KMS-11 (cell line): Measurements from ENCODE around the gene SLC39A8.

Experiments
- H2AFZ ChIP-seq: fragments of 200-600 bp; sonication (generic); 2 replicates; pipeline ENCODE4 v1.6.1; 2016; ENCODE audit warnings: antibody characterized with exemption, mixed run types, low read depth
- H3K27ac ChIP-seq: fragments of 200-600 bp; sonication (generic); 2 replicates; pipeline ENCODE4 v1.6.1; 2016; ENCODE audit warnings: mild to moderate bottlenecking, mixed run types
- H3K27me3 ChIP-seq: fragments of 200-600 bp; sonication (generic); 2 replicates; pipeline ENCODE4 v1.6.1; 2017; ENCODE audit warnings: mild to moderate bottlenecking, low read depth, mixed run types, moderate library complexity; ENCODE audit not compliant: insufficient read depth
- H3K36me3 ChIP-seq: fragments of 200-600 bp; sonication (generic); 2 replicates; pipeline ENCODE4 v1.6.1; 2017; ENCODE audit warnings: mild to moderate bottlenecking, mixed run types; ENCODE audit not compliant: insufficient read depth
- H3K4me1 ChIP-seq: fragments of 200-600 bp; sonication (generic); 2 replicates; pipeline ENCODE4 v1.6.1; 2016; ENCODE audit warnings: mild to moderate bottlenecking, low read depth, mixed run types; ENCODE audit not compliant: poor library complexity, severe bottlenecking
- H3K4me2 ChIP-seq: fragments of 200-600 bp; sonication (generic); 2 replicates; pipeline ENCODE4 v1.7.0; 2016; ENCODE audit warnings: mild to moderate bottlenecking, mixed run types
- H3K4me3 ChIP-seq: fragments of 200-600 bp; sonication (generic); IDR thresholded peaks from 2 replicates; pipeline ENCODE4 v1.6.1; 2017; ENCODE audit warnings: low read depth, low read length, mixed read lengths; ENCODE audit not compliant: insufficient read depth
- H3K79me2 ChIP-seq: fragments of 200-600 bp; sonication (generic); 2 replicates; pipeline ENCODE4 v1.6.1; 2016; ENCODE audit warnings: low read depth, mixed run types; ENCODE audit not compliant: insufficient read depth
- H3K9ac ChIP-seq: fragments of 200-600 bp; sonication (generic); 2 replicates; pipeline ENCODE4 v1.6.1; 2016; ENCODE audit warnings: mild to moderate bottlenecking, mixed run types
- H4K20me1 ChIP-seq: fragments of 200-600 bp; sonication (generic); 2 replicates; pipeline ENCODE4 v1.6.1; 2016; ENCODE audit warnings: mild to moderate bottlenecking, mixed run types; ENCODE audit not compliant: insufficient read depth
- TF ChIP-seq, protein P1 (sequence below): fragments of 200-600 bp; sonication (generic); conservative IDR thresholded peaks from 2 replicates; pipeline ENCODE4 v1.6.1; 2017; ENCODE audit warnings: low read depth, mild to moderate bottlenecking, antibody characterized with exemption, low read length, moderate library complexity, mixed read lengths

SLC39A8 gene

DNA sequence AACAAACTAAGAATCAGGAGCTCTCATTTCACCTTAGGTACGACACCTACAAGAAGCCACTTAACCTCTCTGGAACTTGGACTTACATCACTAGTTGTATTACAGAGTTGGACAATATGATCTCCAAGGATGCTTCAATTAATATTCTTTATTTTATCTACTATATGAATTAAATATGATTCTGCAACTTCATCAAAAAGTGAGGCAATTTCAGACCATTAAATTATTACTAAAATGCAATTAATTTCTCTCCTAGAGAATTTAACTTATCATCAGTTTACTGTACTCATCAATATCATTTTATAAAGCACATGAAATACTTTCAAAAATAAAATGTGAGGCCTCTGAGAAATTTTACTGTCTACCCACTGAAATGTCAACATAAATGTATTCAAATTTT lies 33.9 kb downstream of the SLC39A8 start:
- H3K36me3 ChIP-seq, result no peaks in the 10 kb centered on the region
- no peak overlapping the region for H3K27ac ChIP-seq
- H3K4me3 ChIP-seq, result no peak overlapping the region
- no peak overlapping the region for H3K9ac ChIP-seq
- TF ChIP-seq, protein P1, sequence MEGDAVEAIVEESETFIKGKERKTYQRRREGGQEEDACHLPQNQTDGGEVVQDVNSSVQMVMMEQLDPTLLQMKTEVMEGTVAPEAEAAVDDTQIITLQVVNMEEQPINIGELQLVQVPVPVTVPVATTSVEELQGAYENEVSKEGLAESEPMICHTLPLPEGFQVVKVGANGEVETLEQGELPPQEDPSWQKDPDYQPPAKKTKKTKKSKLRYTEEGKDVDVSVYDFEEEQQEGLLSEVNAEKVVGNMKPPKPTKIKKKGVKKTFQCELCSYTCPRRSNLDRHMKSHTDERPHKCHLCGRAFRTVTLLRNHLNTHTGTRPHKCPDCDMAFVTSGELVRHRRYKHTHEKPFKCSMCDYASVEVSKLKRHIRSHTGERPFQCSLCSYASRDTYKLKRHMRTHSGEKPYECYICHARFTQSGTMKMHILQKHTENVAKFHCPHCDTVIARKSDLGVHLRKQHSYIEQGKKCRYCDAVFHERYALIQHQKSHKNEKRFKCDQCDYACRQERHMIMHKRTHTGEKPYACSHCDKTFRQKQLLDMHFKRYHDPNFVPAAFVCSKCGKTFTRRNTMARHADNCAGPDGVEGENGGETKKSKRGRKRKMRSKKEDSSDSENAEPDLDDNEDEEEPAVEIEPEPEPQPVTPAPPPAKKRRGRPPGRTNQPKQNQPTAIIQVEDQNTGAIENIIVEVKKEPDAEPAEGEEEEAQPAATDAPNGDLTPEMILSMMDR, result no peak
- no peak overlapping the region for H3K4me2 ChIP-seq
- H3K79me2 ChIP-seq, result no peaks in the 10 kb centered on the region
- no peaks in the 10 kb centered on the region for H4K20me1 ChIP-seq
- H3K4me1 ChIP-seq, result peaks cover 11% of the 10 kb centered on the region
- no peaks in the 10 kb centered on the region for H3K27me3 ChIP-seq
- no peak overlapping the region for H2AFZ ChIP-seq

DNA sequence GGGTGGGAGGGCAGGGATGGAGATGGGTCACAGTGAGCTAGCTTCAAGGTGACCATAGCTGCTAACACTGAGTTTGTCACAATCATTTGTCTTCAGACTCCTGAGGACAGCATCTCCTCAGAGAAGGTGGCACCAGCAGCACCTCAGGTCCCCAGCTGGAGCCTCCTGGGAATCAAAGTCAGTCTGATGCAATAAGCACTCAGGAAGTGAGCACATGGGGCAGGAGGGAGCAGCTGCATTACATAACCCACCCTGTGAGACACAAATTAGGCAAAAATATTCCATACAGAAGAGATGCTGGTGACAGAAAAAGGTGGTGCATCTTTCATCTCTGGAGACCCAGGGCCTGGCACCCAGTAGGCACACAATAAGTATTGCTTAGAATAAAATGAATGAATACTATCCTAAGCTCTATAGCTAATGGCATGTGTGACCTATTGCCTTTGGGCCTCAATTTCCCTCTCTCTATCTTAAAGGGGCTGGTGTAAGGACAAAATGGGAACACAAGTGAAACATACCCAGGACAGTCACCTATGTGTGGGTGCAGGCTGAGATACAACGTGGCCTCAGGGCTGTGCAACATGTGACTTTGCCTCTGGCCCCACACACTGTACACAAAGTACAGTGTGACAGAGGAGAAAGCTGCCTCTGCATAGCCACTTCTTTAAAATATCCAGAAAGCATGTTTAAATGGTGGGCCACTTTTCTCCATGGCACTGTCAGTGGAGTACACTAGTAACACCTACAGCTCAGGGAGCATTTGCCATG lies 37.1 kb downstream of the SLC39A8 start:
- H3K79me2 ChIP-seq, result no peaks in the 10 kb centered on the region
- no peak overlapping the region for H3K4me2 ChIP-seq
- no peaks in the 10 kb centered on the region for H3K27me3 ChIP-seq
- H3K27ac ChIP-seq, result no peak overlapping the region
- TF ChIP-seq, protein P1, result no peak
- peaks cover 11% of the 10 kb centered on the region for H3K4me1 ChIP-seq
- H2AFZ ChIP-seq, result no peak overlapping the region
- H3K36me3 ChIP-seq, result no peaks in the 10 kb centered on the region
- H3K9ac ChIP-seq, result no peak overlapping the region
- H3K4me3 ChIP-seq, result no peak overlapping the region
- H4K20me1 ChIP-seq, result no peaks in the 10 kb centered on the region

DNA sequence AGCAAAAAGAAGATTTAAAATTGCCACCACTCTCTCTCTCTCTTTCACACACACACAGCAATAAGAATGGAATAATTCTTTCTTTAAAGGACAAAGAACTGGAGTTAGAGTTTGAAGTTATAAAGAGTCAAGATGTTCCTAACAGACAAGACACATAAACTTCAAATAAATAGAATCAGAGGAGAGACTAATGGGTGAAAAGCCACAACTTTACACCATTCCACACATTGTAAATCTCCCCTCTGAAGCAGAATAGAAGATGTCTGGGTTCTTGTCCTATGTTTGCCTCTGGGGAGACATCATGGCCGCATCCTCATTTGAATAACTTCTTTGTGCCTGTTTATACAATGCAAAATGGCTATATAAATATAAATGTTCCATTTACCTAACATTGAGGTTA lies 39.6 kb downstream of the SLC39A8 start:
- Histone ChIP-seq H2AFZ (no peak overlapping the region), H3K4me1 (peaks cover 11% of the 10 kb centered on the region), H3K4me2 (no peak overlapping the region), H3K27me3 (no peaks in the 10 kb centered on the region), H3K27ac (no peak overlapping the region), H3K79me2 (no peaks in the 10 kb centered on the region), H3K36me3 (no peaks in the 10 kb centered on the region), H3K9ac (no peak overlapping the region), H3K4me3 (no peak overlapping the region), H4K20me1 (no peaks in the 10 kb centered on the region)
- TF ChIP-seq, protein P1, result no peak

DNA sequence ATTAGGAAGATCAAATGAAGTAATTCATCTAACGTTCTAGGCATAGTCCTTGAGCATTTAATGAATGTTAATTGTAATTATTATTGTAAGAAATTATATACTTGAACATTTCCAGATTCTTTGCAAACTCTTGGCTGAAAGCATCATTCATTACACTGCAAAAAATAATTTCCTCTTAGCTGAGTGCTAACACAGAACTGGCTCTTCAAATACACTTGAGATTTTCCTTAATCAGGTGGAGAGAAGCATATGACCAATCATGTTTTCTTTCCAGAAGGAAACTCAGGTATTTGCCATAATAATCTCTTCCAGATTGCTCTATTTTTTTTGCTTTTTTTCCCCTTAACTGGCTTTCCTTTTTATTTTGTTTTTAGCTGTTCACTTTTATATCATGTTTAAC lies 42.5 kb downstream of the SLC39A8 start:
- Histone ChIP-seq H3K79me2 (no peaks in the 10 kb centered on the region), H3K36me3 (no peaks in the 10 kb centered on the region), H3K9ac (no peak overlapping the region), H3K27me3 (no peaks in the 10 kb centered on the region), H4K20me1 (no peaks in the 10 kb centered on the region), H2AFZ (no peak overlapping the region), H3K4me3 (no peak overlapping the region), H3K4me2 (no peak overlapping the region), H3K27ac (no peak overlapping the region), H3K4me1 (no peaks in the 10 kb centered on the region)
- TF ChIP-seq, protein P1, result no peak
